Measurements from ENCODE around the gene ZMYM3.
A peak's percentile ranks its signal among the peaks of the same experiment; 100 is the strongest.

The ZMYM3 gene

DNA sequence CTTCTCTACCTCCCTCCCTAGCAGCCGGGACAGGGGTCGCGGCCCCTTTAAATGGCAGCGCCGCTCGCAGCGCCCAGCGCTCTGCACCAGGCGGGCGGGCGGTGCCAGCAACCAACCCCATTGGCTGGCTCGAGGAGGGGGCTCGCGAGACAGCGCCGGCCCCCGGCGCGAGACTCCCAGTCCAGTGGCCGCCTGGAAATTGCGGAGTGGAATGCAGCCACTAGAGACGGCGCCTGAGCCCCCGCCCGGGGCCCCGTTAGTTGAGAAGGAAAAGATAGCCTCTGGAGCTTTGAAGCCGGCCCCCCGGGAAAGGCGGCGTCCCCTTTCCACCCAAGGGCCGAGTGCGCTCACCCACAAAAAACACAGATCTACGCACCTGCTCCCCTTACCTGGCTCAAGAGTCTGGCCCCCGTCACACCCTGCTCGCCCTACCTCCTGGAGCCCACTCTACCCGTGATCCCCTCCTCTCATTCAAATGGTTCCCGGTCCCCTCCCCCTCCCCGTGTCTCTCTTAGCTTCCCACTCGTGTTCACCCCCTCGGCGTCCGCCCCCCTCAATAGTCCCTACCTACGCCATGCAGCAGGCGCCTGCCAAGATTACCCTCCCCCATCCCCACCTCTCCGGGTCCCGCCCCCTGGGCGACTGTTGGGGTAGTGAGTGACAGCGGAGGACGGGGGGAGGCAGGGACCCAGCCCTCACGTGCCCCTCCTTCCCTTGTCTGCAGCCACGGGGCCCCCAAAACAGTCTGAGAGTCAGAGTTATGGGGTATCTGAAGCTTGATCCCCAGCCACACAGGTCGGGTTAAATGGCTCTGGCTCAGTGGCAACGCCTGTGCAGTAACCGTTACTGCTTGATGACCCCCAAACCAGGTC, at the start of gene ZMYM3:
Gene ZMYM3 (minus strand): TSS at position 49 of the 872 bp plus-strand sequence. CDS start 885 bp downstream, outside the sequence.
- TF ChIP-seq RAD21 (IDR thresholded peaks at IDR 0.05; ENCODE audit: low read depth) (no peak), EGR1 (IDR thresholded peaks at IDR 0.05) (no peak), EP300 (IDR thresholded peaks at IDR 0.05; ENCODE audit: borderline replicate concordance) (no peak), CEBPB (IDR thresholded peaks at IDR 0.05) (no peak), TAF1 (IDR thresholded peaks at IDR 0.05; ENCODE audit: low read depth) (no peak; the same call in 1 of the 2 replicates), TCF12 (IDR thresholded peaks at IDR 0.05; ENCODE audit: low read depth) (0 out of 2 replicates have a peak, but pooled peaks have one; percentile 23), YY1 (IDR thresholded peaks at IDR 0.05; ENCODE audit: low read depth) (0 out of 2 replicates have a peak, but pooled peaks have one; percentile 17), FOXM1 (IDR thresholded peaks at IDR 0.05; ENCODE audit: borderline replicate concordance, low read depth) (no peak), NFIC (IDR thresholded peaks at IDR 0.05) (no peak), CREB1 (IDR thresholded peaks at IDR 0.05; ENCODE audit: low read depth) (no peak), ZBTB7A (IDR thresholded peaks at IDR 0.05; ENCODE audit: low read depth) (0 out of 2 replicates have a peak, but pooled peaks have one; percentile 21), TEAD4 (IDR thresholded peaks at IDR 0.05) (no peak)
- TF ChIP-seq, protein P1, sequence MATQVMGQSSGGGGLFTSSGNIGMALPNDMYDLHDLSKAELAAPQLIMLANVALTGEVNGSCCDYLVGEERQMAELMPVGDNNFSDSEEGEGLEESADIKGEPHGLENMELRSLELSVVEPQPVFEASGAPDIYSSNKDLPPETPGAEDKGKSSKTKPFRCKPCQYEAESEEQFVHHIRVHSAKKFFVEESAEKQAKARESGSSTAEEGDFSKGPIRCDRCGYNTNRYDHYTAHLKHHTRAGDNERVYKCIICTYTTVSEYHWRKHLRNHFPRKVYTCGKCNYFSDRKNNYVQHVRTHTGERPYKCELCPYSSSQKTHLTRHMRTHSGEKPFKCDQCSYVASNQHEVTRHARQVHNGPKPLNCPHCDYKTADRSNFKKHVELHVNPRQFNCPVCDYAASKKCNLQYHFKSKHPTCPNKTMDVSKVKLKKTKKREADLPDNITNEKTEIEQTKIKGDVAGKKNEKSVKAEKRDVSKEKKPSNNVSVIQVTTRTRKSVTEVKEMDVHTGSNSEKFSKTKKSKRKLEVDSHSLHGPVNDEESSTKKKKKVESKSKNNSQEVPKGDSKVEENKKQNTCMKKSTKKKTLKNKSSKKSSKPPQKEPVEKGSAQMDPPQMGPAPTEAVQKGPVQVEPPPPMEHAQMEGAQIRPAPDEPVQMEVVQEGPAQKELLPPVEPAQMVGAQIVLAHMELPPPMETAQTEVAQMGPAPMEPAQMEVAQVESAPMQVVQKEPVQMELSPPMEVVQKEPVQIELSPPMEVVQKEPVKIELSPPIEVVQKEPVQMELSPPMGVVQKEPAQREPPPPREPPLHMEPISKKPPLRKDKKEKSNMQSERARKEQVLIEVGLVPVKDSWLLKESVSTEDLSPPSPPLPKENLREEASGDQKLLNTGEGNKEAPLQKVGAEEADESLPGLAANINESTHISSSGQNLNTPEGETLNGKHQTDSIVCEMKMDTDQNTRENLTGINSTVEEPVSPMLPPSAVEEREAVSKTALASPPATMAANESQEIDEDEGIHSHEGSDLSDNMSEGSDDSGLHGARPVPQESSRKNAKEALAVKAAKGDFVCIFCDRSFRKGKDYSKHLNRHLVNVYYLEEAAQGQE (IDR thresholded peaks at IDR 0.05; ENCODE audit: low read depth), result no peak
- TF ChIP-seq, protein P2, sequence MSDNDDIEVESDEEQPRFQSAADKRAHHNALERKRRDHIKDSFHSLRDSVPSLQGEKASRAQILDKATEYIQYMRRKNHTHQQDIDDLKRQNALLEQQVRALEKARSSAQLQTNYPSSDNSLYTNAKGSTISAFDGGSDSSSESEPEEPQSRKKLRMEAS (IDR thresholded peaks at IDR 0.05), result peak; percentile 15; the same call in 1 of the 2 replicates
- TF ChIP-seq, protein P3, sequence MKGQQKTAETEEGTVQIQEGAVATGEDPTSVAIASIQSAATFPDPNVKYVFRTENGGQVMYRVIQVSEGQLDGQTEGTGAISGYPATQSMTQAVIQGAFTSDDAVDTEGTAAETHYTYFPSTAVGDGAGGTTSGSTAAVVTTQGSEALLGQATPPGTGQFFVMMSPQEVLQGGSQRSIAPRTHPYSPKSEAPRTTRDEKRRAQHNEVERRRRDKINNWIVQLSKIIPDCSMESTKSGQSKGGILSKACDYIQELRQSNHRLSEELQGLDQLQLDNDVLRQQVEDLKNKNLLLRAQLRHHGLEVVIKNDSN (IDR thresholded peaks at IDR 0.05), result no peak; the same call in 1 of the 2 replicates

DNA sequence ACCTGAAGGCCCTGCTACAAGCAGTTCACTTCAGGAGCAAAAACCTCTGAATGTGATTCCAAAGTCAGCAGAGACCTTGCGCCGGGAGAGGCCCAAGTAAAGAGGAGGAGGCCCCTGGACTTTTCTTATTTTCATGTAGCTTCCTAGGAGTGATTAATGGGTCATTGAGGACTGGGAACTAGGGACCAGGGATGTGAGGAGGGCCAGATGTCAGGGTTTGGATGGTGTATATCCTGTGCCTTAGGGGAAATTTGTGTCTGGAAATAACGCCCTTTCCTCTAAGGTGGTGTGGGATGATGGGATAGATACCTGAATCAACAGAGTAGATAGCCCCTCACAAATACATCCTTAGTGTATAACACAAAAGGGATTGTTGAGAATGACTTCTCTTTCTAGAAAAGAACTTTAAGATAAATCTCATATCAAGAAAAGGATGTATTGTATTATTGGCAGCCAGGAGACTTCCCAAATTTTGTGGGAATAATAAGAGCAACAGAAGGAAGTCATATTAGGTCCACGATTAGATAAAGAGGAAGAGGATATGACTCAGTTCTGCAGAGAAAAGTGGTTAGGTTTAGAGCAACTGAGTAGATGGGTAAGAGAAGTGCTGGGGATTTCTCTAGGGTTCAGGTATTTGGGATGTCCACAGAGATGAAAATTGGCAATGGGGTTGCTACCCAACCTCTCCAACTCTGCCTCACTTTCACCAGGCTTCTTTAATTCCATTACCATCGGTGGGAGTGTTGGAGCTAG, 48.7 kb upstream of the ZMYM3 start:
- TF ChIP-seq RAD21 (IDR thresholded peaks at IDR 0.05; ENCODE audit: low read depth) (no peak), CEBPB (IDR thresholded peaks at IDR 0.05) (no peak), TCF12 (IDR thresholded peaks at IDR 0.05; ENCODE audit: low read depth) (no peak), CREB1 (IDR thresholded peaks at IDR 0.05; ENCODE audit: low read depth) (no peak), TAF1 (IDR thresholded peaks at IDR 0.05; ENCODE audit: low read depth) (no peak), YY1 (IDR thresholded peaks at IDR 0.05; ENCODE audit: low read depth) (no peak), FOXM1 (IDR thresholded peaks at IDR 0.05; ENCODE audit: borderline replicate concordance, low read depth) (no peak), EGR1 (IDR thresholded peaks at IDR 0.05) (no peak), NFIC (IDR thresholded peaks at IDR 0.05) (no peak), ZBTB7A (IDR thresholded peaks at IDR 0.05; ENCODE audit: low read depth) (no peak), EP300 (IDR thresholded peaks at IDR 0.05; ENCODE audit: borderline replicate concordance) (no peak), TEAD4 (IDR thresholded peaks at IDR 0.05) (no peak)
- TF ChIP-seq, protein P1 (IDR thresholded peaks at IDR 0.05; ENCODE audit: low read depth), result no peak
- TF ChIP-seq, protein P3 (IDR thresholded peaks at IDR 0.05), result no peak
- TF ChIP-seq, protein P2 (IDR thresholded peaks at IDR 0.05), result no peak

DNA sequence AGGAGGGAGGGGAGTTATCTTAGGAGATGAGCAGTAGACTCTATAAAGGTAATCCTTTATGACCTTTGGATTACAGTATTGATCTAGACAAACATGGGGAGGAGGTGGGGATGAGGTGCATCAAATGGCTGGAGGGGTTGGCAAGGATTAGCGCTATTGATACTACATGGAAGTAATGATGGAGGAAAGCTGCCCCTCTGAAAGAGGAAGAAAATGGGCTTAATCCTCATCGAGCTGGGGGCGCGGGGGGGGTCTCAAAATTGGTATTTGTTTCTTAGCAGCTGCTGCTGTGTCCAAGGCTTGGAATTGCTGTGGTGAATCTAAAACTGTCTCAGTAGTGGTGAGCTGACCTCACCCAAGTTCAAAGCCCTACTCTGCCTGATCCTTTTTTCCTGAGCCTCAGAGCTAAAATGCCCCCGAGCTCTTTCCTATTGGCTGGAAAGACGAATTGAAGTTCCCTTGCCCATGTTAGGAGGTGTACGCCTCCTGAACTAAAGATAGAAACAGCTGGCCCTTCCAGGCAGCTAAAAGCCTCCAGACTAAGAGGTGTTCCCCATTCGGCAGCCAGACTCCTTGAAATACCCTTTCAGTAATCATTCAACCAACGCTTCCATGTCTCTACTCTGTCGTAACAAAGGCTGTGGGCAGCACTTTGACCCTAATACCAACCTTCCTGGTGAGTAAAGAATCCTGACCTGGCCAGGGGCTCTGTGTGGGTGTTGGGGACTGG, 47.4 kb upstream of the ZMYM3 start, which contains the start of gene ITGB1BP2:
Gene ITGB1BP2 (plus strand): TSS at position 556 of the 730 bp plus-strand sequence. CDS start 57 bp downstream, at position 613.
- TF ChIP-seq ZBTB7A (IDR thresholded peaks at IDR 0.05; ENCODE audit: low read depth) (no peak), EGR1 (IDR thresholded peaks at IDR 0.05) (no peak), TAF1 (IDR thresholded peaks at IDR 0.05; ENCODE audit: low read depth) (no peak), TCF12 (IDR thresholded peaks at IDR 0.05; ENCODE audit: low read depth) (no peak), FOXM1 (IDR thresholded peaks at IDR 0.05; ENCODE audit: borderline replicate concordance, low read depth) (no peak)
- TF ChIP-seq, protein P2 (IDR thresholded peaks at IDR 0.05), result no peak

DNA sequence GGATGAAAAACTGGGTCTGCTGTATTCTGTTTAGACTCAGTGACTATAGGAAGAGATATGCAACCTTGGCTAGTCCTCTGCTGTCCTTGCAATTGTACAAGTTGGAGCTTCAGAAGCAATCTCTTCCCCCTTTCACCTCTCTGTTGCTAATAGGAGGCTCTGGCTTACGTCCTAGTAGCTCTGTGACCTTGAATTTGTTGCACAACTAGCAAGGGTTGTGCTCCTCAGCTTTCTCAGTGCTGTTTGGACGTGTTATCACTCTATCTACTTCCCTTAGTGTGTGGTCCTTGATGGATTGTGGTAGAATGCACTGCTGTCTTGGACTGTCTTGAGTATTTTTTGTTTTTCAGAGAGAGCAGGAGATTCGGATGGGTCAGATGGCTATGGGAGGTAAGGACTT, 44.2 kb upstream of the ZMYM3 start:
- TF ChIP-seq, protein P2 (IDR thresholded peaks at IDR 0.05), result no peak
- TF ChIP-seq, protein P1 (IDR thresholded peaks at IDR 0.05; ENCODE audit: low read depth), result no peak
- TF ChIP-seq RAD21 (IDR thresholded peaks at IDR 0.05; ENCODE audit: low read depth) (no peak), NFIC (IDR thresholded peaks at IDR 0.05) (no peak), TEAD4 (IDR thresholded peaks at IDR 0.05) (no peak), FOXM1 (IDR thresholded peaks at IDR 0.05; ENCODE audit: borderline replicate concordance, low read depth) (no peak), ZBTB7A (IDR thresholded peaks at IDR 0.05; ENCODE audit: low read depth) (no peak), EGR1 (IDR thresholded peaks at IDR 0.05) (no peak), TCF12 (IDR thresholded peaks at IDR 0.05; ENCODE audit: low read depth) (no peak), CEBPB (IDR thresholded peaks at IDR 0.05) (no peak), YY1 (IDR thresholded peaks at IDR 0.05; ENCODE audit: low read depth) (no peak), EP300 (IDR thresholded peaks at IDR 0.05; ENCODE audit: borderline replicate concordance) (no peak), TAF1 (IDR thresholded peaks at IDR 0.05; ENCODE audit: low read depth) (no peak)
- TF ChIP-seq, protein P3 (IDR thresholded peaks at IDR 0.05), result no peak
